HG03097 (cell line): ENCODE results near the gene MORC3.
"Not testable (repeated sequence)": the region's sequence is repeated elsewhere in the genome, so short reads cannot be mapped to it uniquely, and the experiment has no call there.

ENCODE experiments used
- ATAC-seq: cut with Tn5 transposase; IDR thresholded peaks from one replicate; pipeline ENCODE4 v1.9.1; 2021; ENCODE audit not compliant: unreplicated experiment, low FRiP score

Gene MORC3, protein sequence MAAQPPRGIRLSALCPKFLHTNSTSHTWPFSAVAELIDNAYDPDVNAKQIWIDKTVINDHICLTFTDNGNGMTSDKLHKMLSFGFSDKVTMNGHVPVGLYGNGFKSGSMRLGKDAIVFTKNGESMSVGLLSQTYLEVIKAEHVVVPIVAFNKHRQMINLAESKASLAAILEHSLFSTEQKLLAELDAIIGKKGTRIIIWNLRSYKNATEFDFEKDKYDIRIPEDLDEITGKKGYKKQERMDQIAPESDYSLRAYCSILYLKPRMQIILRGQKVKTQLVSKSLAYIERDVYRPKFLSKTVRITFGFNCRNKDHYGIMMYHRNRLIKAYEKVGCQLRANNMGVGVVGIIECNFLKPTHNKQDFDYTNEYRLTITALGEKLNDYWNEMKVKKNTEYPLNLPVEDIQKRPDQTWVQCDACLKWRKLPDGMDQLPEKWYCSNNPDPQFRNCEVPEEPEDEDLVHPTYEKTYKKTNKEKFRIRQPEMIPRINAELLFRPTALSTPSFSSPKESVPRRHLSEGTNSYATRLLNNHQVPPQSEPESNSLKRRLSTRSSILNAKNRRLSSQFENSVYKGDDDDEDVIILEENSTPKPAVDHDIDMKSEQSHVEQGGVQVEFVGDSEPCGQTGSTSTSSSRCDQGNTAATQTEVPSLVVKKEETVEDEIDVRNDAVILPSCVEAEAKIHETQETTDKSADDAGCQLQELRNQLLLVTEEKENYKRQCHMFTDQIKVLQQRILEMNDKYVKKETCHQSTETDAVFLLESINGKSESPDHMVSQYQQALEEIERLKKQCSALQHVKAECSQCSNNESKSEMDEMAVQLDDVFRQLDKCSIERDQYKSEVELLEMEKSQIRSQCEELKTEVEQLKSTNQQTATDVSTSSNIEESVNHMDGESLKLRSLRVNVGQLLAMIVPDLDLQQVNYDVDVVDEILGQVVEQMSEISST

DNA sequence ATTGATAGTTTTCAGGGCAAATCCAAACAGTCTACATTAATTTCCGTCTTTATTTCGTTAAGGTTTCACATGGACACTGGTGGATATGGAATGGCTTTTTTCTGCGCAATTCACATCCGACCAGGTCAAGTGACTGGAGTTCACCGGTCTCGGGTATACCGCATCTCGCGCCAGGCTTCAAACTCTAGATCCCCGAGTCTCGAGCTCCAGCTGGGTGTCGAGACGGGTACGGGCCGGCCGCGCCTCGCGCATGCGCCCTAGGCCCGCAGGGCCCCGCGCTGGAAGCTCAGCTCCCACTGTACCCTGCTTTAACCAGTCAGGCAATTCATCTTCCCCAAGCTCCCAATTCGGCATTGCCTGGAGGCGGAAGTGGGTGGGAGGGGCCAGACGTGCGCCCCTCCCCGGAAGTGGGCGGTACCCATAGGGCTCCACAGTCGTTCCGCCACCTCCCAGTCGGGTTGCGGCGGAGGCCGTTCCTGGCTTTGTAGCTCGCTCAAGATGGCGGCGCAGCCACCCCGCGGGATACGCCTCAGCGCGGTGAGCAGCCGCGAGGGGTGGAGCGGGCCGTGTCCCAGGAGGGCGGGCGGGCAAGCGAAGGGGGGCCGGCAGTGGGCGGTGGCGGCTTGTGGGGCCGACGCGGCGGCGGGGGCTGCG is at the start of gene MORC3:
Gene MORC3, plus strand, starts transcription at position 431 of the 654 bp plus-strand sequence. Its CDS starts 68 bp downstream, at position 499.
- ATAC-seq, result peak; percentile 88

DNA sequence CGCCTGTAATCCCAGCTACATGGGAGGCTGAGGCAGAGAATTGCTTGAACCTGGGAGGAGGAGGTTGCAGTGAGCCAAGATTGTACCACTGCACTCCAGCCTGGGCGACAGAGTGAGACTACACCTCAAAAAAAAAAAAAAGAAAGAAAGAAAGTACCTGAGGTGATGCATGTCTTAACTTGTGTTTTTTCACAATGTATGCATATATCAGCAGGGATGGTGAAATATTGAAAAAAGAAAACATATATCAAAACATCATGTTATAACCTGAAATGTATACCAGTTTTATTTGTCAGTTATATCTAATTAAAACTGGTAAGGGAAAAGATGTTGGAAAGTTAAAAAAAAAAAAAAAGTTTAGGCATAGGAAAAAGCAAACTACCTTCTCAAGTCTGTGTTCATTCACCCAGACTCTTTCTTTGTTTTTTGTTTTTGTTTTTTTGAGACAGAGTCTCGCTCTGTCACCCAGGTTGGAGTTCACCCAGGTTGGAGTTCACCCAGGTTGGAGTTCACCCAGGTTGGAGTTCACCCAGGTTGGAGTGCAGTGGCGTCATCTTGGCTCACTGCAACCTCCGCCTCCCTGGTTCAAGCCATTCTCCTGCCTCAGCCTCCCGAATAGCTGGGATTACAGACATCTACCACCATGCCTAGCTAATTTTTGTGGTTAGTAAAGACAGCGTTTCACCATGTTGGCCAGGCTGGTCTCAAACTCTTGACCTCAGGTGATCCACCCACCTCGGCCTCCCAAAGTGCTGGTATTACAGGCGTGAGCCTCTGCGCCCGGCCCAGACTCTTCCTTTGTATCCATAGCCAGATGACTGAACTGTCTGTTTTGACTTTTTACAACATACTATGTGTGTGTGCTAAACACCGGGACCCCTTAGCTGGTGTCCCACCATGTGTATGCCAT is 49.0 kb upstream of the MORC3 start:
- not testable (repeated sequence) for ATAC-seq

DNA sequence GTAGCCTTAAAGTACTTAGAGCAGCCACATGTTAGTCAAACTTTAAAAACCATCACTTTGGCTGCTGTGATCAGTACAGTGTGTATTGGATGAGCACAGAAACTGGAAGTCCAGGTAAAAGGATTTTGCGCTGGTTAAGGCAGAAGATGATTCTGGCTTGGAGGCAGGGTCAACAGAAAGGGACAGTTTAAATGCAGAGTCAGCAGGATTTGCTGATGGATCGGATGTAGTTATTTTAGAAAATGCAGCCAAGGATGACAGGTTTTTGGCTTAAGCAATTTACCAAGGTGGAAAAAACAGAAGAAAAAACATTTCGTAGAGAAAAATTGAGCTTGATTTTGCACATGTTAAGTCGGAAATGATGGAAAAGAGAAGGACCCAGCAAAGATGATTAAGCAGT is 45.9 kb upstream of the MORC3 start:
- ATAC-seq, result no peak

DNA sequence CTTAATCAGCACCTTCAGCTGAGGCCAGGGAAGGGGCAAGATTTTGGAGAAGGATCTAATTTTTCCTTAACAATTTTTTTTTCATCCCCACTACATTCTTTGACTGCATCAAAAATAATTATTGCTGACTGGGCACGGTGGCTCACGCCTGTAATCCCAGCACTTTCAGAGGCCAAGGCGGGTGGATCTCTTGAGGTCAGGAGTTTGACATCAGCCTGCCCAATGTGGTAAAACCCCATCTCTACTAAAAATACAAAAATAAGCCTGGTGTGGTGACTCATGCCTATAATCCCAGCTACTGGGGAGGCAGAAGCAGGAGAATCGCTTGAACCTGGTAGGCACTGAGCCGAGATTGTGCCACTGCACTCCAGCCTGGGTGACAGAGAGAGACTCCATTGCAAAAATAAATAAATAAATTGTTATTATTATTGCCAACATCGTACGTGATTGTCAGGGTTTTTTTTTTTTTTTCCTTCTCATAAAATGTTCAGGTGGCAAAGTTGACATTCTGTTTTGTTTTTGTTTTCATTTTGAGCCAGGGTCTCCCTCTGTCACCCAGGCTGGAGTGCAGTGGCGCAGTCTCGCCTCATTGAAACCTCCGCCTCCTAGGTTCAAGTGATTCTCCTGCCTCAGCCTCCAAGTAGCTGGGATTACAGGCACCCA is 37.3 kb upstream of the MORC3 start:
- ATAC-seq, result no peak

DNA sequence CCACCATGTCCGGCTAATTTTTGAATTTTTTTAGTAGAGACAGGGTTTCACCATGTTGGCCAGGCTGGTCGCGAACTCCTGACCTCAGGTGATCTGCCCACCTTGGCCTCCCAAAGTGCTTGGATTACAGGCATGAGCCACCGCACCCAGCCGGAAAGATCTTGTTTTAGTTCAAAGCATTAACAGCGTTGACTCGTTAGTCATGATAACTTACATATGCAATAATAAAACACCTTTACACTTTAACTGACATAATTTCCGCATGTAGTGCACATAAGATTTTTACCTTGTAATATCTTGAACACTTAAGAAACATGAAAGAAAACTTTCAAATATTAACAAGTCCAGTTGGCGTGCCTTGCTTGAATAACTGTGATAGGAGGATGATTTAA is 36.8 kb upstream of the MORC3 start:
- ATAC-seq, result not testable (repeated sequence)

DNA sequence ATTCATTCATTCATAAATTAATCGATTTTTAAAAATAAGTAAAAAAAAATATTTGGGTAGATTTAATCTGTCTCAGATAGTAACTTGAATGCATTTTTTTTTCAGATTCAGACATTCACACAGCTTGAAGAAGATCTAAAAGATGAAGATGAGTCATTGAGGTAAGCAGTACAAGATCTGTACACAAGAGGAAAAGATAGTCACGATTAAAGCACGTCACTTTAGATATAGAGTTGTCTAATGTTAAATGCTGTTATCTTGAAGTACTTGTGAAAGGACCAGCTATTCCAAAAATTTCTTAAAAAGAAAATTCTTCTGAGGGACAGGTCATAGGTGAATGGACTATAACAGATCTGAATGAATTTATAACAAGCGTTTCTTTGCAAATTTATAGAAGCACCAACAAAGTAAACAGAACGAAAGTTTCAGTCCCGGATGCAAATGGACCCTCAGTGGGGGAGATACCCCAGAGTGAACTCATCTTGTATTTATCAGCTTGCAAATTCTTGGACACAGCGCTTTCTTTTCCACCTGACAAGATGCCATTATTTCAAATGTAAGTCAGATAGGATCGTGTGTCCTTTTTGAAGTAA is 31.2 kb upstream of the MORC3 start:
- ATAC-seq, result no peak

DNA sequence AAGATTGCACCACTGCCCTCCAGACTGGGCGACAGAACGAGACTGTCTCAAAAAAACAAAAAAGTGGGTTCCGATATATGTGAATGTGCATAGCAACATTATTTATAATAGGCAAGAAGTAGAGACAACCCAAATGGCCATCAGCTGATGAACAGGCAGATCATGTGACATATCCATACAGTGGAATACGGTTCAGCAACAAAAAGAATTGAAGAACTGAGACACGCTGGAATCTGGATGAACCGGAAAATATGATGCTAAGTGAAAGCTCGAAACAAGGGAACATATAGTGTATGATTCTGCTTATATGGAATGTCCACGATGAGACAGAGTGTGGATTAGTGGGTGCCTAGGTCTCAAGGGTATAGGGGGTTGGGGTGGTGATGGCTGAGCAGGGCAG is 28.5 kb upstream of the MORC3 start:
- ATAC-seq, result no peak

DNA sequence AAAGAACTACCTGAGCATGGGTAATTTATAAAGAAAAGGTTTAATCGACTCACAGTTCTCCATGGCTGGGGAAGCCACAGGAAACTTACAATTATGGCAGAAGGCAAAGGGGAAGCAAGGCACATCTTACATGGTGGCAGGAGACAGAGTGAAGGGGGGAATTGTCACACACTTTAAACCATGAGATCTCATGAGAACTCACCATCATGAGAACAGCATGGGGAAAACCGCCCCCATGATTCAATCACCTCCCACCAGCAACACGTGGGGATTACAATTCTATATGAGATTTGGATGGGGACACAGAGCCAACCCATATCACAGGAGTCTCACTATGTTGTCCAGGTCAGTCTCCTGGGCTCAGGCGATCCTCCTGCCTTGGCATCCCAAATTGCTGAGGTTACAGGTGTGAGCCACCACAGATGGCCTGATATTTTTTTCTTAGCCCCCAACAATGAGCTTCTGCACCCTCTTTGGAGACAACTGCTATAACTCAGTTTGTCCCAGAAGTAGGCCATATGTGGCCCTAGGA is 22.5 kb upstream of the MORC3 start:
- ATAC-seq, result no peak

DNA sequence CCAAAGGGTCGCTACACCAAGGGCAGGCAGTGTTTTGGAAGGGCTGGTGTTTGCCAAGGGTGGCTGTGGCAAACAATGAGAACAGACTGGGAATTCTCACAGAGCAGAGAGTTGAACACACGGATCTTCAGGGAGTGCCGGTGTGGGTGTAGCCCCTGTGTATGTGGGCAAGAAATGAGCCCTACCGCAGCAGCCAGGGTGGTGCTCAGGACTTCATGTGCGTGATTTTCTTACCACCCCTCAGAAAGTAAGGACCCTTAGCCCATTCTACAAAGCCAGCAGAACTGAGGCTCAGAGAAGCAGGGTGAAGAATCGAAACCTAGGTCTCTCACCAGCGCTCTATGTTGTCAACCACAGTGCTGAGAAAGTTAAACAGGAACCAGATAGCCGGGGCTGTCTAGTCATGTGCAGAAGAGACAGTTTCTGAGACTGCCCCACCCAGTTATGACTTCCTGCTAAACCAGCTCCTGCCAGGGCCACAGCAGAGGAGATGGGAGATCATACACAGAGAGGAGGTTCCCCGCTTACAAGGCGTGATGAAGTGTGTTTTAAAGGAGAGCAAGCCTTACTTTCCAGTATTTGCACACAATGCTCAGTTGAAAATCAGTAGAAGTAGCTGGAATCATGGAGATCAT is 21.9 kb upstream of the MORC3 start:
- ATAC-seq, result peak; percentile 98

DNA sequence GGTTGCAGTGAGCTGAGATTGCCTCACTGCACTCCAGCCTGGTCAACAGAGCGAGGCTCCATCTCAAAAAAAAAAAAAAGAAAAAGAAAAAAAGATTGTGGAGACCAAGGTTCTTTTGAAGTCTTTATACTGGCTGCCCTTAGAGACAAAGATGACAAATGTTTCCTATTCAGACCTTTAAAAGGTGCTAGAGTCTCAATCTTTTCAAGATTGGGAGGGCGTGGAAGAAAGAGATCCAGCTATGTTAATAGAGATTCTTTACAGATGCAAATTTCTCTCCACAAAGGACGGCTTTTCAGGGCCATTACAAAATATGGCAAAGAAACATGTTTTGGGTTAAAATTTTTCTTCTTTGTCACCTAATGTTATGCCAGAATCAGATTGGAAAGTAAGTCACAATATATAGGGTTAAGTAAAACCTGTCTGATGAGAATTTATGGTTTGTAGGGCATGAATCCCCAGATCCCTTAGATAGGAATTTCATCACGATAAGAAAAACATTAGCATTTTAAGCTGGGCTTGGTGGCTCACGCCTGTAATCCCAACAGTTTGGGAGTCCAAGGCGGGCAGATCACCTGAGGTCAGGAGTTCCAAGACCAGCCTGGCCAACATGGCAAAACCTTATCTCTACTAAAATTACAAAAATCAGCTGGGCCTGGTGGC is 13.0 kb upstream of the MORC3 start:
- no peak for ATAC-seq

DNA sequence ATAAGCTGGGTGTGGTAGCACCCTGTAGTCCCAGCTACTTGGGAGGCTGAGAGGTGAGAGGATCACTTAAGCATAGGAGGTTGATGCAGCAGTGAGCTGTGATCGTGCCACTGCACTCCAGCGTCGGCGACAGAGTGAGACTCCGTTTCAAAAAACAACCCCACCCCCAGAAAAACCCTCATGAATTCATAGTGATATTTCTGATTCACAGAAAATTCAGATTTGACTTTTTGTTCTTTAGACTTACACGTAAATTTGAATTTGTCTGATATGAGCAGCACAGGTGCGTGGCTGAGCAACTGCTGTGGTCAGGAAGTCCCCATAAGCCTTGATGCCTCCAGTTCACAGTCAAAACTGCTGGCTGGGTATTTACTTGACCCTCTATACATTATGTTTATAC is 10.0 kb upstream of the MORC3 start:
- peak; percentile 84 for ATAC-seq

DNA sequence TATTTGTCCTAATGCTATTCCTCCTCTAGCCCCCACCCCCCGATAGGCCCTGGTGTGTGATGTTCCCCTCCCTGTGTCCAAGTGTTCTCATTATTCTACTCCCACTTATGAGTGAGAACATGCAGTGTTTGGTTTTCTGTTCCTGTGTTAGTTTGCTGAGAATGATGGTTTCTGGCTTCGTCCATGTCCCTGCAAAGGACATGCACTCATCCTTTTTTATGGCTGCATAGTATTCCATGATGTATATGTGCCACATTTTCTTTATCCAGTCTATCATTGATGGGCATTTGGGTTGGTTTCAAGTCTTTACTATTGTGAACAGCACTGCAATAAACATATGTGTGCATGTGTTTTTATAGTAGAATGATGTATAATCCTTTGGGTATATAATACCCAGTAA is 6.6 kb upstream of the MORC3 start:
- ATAC-seq, result not testable (repeated sequence)

DNA sequence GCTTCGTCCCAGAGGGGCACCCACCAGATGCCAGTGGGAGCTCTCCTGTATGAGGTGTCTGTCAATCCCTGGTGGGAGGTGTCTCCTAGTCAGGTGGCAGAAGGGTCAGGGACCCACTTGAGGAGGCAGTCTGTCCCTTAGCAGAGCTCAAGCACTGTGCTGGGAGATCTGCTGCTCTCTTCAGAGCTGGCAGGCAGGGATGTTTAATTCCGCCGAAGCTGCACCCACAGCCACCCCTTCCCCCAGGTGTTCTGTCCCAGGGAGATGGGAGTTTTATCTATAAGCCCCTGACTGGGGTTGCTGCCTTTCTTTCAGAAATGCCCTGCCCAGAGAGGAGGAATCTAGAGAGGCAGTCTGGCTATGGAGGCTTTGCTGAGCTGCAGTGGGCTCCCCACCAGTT is 4.0 kb upstream of the MORC3 start:
- not testable (repeated sequence) for ATAC-seq

DNA sequence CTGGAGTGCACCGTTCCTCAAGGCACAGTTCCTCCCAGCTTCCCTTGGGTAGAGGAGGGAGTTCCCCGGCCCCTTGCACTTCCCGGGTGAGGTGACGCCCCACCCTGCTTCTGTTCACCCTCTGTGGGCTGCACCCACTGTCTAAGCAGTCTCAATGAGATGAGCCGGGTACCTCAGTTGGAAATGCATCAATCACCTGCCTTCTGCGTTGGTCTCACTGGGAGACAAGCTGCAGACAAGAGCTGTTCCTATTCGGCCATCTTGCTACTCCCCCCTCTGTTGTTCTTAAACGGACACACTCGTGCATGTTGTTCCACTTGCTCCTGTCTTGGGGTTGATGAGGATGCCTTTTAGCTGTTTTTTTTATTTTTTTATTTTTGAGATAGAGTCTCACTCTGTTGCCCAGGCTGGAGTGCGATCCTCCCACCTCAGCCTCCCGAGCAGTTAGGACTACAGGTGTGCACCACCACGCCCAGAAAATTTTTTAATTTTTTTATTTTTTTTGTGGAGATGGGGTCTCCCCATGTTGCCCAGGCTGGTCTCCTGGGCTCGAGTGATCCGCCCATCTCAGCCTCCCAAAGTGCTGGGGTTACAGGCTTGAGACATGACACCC is 3.0 kb upstream of the MORC3 start:
- ATAC-seq, result no peak

DNA sequence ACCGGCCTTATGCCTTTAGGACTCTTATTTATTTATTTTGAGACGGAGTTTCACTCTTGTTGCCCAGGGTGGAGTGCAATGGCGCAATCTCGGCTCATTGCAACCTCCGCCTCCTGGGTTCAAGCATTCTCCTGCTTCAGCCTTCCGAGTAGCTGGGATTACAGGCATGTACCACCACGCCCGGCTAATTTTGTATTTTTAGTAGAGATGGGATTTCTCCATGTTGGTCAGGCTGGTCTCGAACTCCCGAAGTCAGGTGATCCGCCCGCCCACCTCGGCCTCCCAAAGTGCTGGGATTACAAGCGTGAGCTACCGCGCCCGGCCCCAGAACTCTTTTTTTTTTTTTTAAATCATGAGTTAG is 611 bp upstream of the MORC3 start:
- not testable (repeated sequence) for ATAC-seq

DNA sequence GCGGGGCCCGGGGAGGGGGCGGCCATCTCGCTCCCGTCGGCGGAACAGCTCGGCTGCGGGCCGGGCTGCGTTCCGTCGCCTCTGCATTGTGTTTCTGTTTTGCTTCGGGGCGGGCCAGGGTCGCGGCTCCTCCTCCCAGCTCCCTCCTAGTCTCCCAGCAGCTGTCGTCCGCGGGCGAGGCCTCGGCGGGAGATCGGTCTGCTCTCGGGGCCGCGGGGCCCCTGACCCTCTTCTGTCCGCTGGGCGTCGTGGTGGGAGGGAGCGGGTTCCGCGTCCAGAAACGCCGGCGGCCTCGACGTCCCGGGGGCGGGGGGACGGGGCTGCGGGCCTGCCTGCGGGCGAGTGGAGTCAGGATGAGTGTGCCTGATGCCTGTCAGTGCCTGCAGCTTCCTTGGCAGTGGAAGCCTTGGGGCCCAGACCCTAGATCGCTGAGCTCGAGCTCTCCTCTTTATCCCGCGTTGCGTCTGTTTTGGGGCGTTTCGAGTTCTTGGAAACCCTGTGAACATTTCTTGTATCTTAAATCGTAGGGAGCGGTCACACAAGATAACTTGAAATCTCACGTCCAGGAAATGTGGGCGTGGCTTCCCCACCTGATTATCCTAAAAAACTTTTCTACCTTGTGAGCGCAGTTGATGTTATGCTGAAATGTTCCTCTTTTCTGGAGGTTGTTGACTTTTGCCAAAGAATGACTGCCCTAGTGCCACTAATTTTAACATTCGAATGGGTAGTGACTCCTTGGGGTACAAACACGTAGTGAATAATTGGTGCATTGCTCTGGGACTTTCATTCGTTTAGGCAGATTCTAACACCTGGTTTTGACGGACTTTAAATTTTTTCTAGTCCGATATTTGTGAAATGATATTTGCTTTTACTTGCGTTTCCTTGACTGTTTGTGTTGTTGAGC is 676 bp downstream of the MORC3 start:
- peak; percentile 35 for ATAC-seq
